HepG2 (cell line): Measurements from ENCODE around the gene IQCN. TPM values are rescaled to one million over a fixed set of nuclear protein-coding genes. Genes with fewer than 3 reads are reported as not detected.
A peak's percentile ranks its signal among the peaks of the same experiment; 100 is the strongest.

Experiments used
- ATF1 ChIP-seq: IDR thresholded peaks from 2 replicates; pipeline ENCODE4 v1.6.1; 2016; ENCODE audit warnings: mild to moderate bottlenecking, control low read depth
- BATF2 ChIP-seq: sonication (generic); formaldehyde crosslinking; IDR thresholded peaks from 2 replicates; pipeline ENCODE4 v1.8.0; 2022; ENCODE audit warnings: mild to moderate bottlenecking, missing genetic modification reagents, moderate library complexity
- CBX1 ChIP-seq: IDR thresholded peaks from one replicate; pipeline ENCODE4 v1.6.1; 2016; ENCODE audit warnings: antibody characterized with exemption, low read depth
- CREB3 ChIP-seq: sonication (generic); formaldehyde crosslinking; IDR thresholded peaks from 2 replicates; pipeline ENCODE4 v1.5.0; 2020; ENCODE audit warnings: missing genetic modification reagents
- DRAP1 ChIP-seq: IDR thresholded peaks from 2 replicates; pipeline ENCODE4 v1.6.1; 2016; ENCODE audit warnings: missing genetic modification reagents, missing compliant biosample characterization
- HBP1 ChIP-seq: IDR thresholded peaks from 2 replicates; pipeline ENCODE4 v1.6.1; 2016; ENCODE audit warnings: low read depth, control low read depth
- MED1 ChIP-seq: sonication (generic); formaldehyde crosslinking; IDR thresholded peaks from 2 replicates; pipeline ENCODE4 v1.4.0; 2020; ENCODE audit warnings: missing genetic modification reagents
- MTA1 ChIP-seq: sonication (generic); formaldehyde crosslinking; IDR thresholded peaks from 2 replicates; pipeline ENCODE4 v1.4.0; 2020; ENCODE audit warnings: missing genetic modification reagents, mild to moderate bottlenecking, borderline replicate concordance
- MXI1 ChIP-seq: IDR thresholded peaks from 3 replicates; pipeline ENCODE4 v1.6.1; 2012; ENCODE audit warnings: low read depth, low read length, inconsistent platforms, borderline replicate concordance
- NCOR1 ChIP-seq: fragments of 200-600 bp; sonication (generic); IDR thresholded peaks from 2 replicates; pipeline ENCODE4 v1.7.0; 2017; ENCODE audit warnings: antibody characterized with exemption, low read length, borderline replicate concordance
- NFIC ChIP-seq: IDR thresholded peaks from 2 replicates; pipeline ENCODE4 v1.6.1; 2012; ENCODE audit warnings: mild to moderate bottlenecking, low read length, inconsistent platforms
- PHF21A ChIP-seq: sonication (generic); formaldehyde crosslinking; IDR thresholded peaks from 2 replicates; pipeline ENCODE4 v1.5.0; 2020; ENCODE audit warnings: mild to moderate bottlenecking, missing genetic modification reagents
- PLRG1 ChIP-seq: fragments of 450-650 bp; conservative IDR thresholded peaks from 2 replicates; pipeline ENCODE4 v1.6.1; 2016
- RBAK ChIP-seq: sonication (generic); formaldehyde crosslinking; IDR thresholded peaks from 2 replicates; pipeline ENCODE4 v1.5.1; 2020; ENCODE audit warnings: mild to moderate bottlenecking, missing genetic modification reagents
- SMARCC2 ChIP-seq: fragments of 450-650 bp; IDR thresholded peaks from 2 replicates; pipeline ENCODE4 v1.6.1; 2017; ENCODE audit warnings: antibody characterized with exemption, mild to moderate bottlenecking
- SRF ChIP-seq: IDR thresholded peaks from 2 replicates; pipeline ENCODE4 v1.6.1; 2011; ENCODE audit warnings: mild to moderate bottlenecking, low read depth, low read length, moderate library complexity
- SRSF4 ChIP-seq: fragments of 200-400 bp; formaldehyde crosslinking; IDR thresholded peaks from one replicate; pipeline ENCODE4 v1.6.1; 2018; ENCODE audit warnings: mild to moderate bottlenecking, low read depth, low read length, moderate library complexity; ENCODE audit not compliant: poor library complexity, severe bottlenecking
- TBX2 ChIP-seq: sonication (generic); formaldehyde crosslinking; IDR thresholded peaks from 2 replicates; pipeline ENCODE4 v1.5.0; 2020; ENCODE audit warnings: missing genetic modification reagents, mild to moderate bottlenecking, borderline replicate concordance
- ZBTB1 ChIP-seq: sonication (generic); formaldehyde crosslinking; IDR thresholded peaks from 2 replicates; pipeline ENCODE4 v1.4.0; 2020; ENCODE audit warnings: missing genetic modification reagents, borderline replicate concordance
- ZBTB3 ChIP-seq: sonication (generic); formaldehyde crosslinking; IDR thresholded peaks from 2 replicates; pipeline ENCODE4 v1.4.0; 2020; ENCODE audit warnings: low read depth, mild to moderate bottlenecking, moderate library complexity, missing genetic modification reagents, borderline replicate concordance
- ZNF329 ChIP-seq: sonication (generic); formaldehyde crosslinking; IDR thresholded peaks from 2 replicates; pipeline ENCODE4 v1.9.0; 2021; ENCODE audit warnings: low read depth, mild to moderate bottlenecking, missing genetic modification reagents
- ZNF569 ChIP-seq: sonication (generic); formaldehyde crosslinking; IDR thresholded peaks from 2 replicates; pipeline ENCODE4 v1.5.0; 2020; ENCODE audit warnings: mild to moderate bottlenecking, missing genetic modification reagents, moderate library complexity, borderline replicate concordance
- ZNF570 ChIP-seq: sonication (generic); formaldehyde crosslinking; IDR thresholded peaks from 2 replicates; pipeline ENCODE4 v1.4.0; 2020; ENCODE audit warnings: mild to moderate bottlenecking, missing genetic modification reagents, borderline replicate concordance
- ZNF597 ChIP-seq: sonication (generic); formaldehyde crosslinking; IDR thresholded peaks from 2 replicates; pipeline ENCODE4 v1.5.0; 2020; ENCODE audit warnings: missing genetic modification reagents
- ZNF704 ChIP-seq: sonication (generic); formaldehyde crosslinking; IDR thresholded peaks from 2 replicates; pipeline ENCODE4 v1.8.1; 2023; ENCODE audit warnings: mild to moderate bottlenecking, inconsistent platforms, moderate library complexity, missing genetic modification reagents, borderline replicate concordance
- ZNF83 ChIP-seq: sonication (generic); formaldehyde crosslinking; IDR thresholded peaks from 2 replicates; pipeline ENCODE4 v1.4.0; 2020; ENCODE audit warnings: missing genetic modification reagents, mild to moderate bottlenecking, borderline replicate concordance
- polyA plus RNA-seq, 8 experiments: library from polyadenylated mRNA; depleted of rRNA in 3 of 8; stranded (reverse) in 7 of 8; unstranded in 1 of 8; fragments of >200 nt; fragmentation: Illumina TruSeq in 4 of 8; extraction: Trizol in 4 of 8; gene quantifications; 2 replicates each; pipeline versions ENCODE4 v1.2.1 to v1.2.3, GENCODE V29; 2011 to 2016; ENCODE audit warnings: low read depth in 4 of 8, missing spikeins in 1 of 8, mixed read lengths in 1 of 8; ENCODE audit not compliant: insufficient read depth in 1 of 8
- total RNA-seq, 5 experiments: library from RNA; depleted of rRNA; stranded (reverse); fragments of >200 nt; fragmentation: Illumina TruSeq; extraction: Trizol; gene quantifications; 2 replicates each; pipeline ENCODE4 v1.2.3, GENCODE V29; 2016; ENCODE audit warnings: low read depth in 1 of 5

Gene IQCN
- total and polyA plus RNA-seq, 2 of the 13 experiments (the other 11 are each of a cell fraction or from before 2014, with no cell fraction given) = 0.04 to 0.18 TPM

- TF ChIP-seq BATF2 (CRISPR knock-in tag) (no peak), ZNF570 (CRISPR knock-in tag) (no peak), ZNF329 (CRISPR knock-in tag) (peak; percentile 66; the same call in 1 of the 2 replicates), RBAK (no peak), ZBTB1 (CRISPR knock-in tag) (no peak), SMARCC2 (no peak), MXI1 (0 out of 3 replicates have a peak, but pooled peaks have one; percentile 45), ZNF569 (no peak), ZNF83 (CRISPR knock-in tag) (no peak), PHF21A (CRISPR knock-in tag) (peak; percentile 98), DRAP1 (CRISPR knock-in tag) (peak; percentile 41; the same call in 1 of the 2 replicates), PLRG1 (no peak), CBX1 (no peak), ZNF597 (CRISPR knock-in tag) (no peak), ATF1 (CRISPR knock-in tag) (no peak; the same call in 1 of the 2 replicates), NFIC (0 out of 2 replicates have a peak, but pooled peaks have one; percentile 28), CREB3 (CRISPR knock-in tag) (no peak), MED1 (CRISPR knock-in tag) (peak; percentile 97), MTA1 (CRISPR knock-in tag) (peak; percentile 87), SRF (no peak), NCOR1 (peak; percentile 38; the same call in 1 of the 2 replicates), ZBTB3 (CRISPR knock-in tag) (peak; percentile 69; the same call in 1 of the 2 replicates), HBP1 (no peak), ZNF704 (no peak), TBX2 (CRISPR knock-in tag) (peak; percentile 96), SRSF4 (no peak)
Measured at GRCh38 chr19:18319591-18320135, 45.4 kb upstream of the IQCN start (continued).
